Measurements from ENCODE around the gene OXCT2. TPM values are rescaled to one million over a fixed set of nuclear protein-coding genes. Genes with fewer than 3 reads are reported as not detected.
A peak's percentile ranks its signal among the peaks of the same experiment; 100 is the strongest.

Gene OXCT2
- total RNA-seq, 1 experiment from 2014 or later = 2.3 TPM

DNA sequence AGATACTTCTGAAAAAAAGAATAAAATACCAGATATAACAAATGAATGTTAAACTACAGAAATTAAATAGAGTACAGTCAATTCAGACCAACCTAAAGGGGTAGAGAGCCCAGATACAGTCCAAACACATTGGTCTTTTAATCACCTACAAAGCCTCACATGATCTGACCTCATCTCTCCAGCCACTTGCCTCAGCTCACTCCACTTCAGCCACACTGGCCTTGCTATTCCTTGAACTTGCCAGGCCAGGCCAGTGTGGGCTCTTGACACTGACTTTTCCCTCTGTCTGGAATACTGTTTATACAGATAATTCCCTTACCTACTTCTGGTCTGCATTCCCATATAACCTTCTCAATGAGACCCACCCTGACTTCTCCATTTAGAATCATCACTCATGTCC is 49.5 kb downstream of the OXCT2 start (continued):
- TF ChIP-seq, protein P1, sequence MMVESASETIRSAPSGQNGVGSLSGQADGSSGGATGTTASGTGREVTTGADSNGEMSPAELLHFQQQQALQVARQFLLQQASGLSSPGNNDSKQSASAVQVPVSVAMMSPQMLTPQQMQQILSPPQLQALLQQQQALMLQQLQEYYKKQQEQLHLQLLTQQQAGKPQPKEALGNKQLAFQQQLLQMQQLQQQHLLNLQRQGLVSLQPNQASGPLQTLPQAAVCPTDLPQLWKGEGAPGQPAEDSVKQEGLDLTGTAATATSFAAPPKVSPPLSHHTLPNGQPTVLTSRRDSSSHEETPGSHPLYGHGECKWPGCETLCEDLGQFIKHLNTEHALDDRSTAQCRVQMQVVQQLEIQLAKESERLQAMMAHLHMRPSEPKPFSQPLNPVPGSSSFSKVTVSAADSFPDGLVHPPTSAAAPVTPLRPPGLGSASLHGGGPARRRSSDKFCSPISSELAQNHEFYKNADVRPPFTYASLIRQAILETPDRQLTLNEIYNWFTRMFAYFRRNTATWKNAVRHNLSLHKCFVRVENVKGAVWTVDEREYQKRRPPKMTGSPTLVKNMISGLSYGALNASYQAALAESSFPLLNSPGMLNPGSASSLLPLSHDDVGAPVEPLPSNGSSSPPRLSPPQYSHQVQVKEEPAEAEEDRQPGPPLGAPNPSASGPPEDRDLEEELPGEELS (CRISPR knock-in tag; IDR thresholded peaks at IDR 0.05) = no peak
- TF ChIP-seq IRF2 (CRISPR knock-in tag; IDR thresholded peaks at IDR 0.05; ENCODE audit: borderline replicate concordance, low read depth) = no peak

DNA sequence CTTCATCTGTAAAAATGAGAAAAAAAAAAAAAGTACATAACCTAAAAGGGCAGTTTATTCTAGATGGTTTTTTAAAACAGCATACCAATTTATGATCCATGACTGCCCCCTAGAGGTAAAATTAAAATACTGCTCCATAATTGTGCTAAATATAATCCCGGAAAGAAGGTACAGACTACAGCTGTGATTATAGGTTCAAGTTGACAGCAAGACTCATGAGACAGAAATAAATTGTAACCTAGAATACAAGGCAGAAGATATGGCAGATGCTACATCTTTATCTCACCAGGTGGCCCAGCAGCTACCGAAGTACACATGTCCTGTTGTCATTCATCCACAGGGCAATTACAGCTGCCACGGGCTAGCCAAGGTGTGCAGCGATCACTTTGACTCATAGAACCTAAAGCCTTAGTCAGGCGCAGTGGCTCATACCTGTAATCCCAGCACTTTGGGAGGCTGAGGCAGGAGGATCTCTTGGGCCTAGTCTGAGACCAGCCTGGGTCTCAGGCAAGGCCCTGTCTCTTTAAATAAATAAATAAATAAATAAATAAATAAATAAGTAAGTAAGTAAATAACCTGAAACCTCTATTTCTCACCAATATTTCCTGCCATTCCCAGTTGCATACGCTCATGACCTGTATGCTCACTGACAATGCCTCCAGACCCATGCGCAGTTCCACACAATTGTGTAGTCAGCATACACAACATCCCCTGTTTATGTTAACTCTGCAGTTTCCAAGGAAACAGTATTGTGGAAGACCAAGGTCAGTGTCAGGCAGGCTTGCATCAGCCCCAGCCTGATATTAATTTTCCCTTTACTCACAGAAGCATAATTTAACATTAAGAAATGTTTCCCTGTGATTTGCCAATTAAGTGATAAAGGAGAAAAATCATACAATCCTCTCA is 50.8 kb downstream of the OXCT2 start:
- TF ChIP-seq, protein P2, sequence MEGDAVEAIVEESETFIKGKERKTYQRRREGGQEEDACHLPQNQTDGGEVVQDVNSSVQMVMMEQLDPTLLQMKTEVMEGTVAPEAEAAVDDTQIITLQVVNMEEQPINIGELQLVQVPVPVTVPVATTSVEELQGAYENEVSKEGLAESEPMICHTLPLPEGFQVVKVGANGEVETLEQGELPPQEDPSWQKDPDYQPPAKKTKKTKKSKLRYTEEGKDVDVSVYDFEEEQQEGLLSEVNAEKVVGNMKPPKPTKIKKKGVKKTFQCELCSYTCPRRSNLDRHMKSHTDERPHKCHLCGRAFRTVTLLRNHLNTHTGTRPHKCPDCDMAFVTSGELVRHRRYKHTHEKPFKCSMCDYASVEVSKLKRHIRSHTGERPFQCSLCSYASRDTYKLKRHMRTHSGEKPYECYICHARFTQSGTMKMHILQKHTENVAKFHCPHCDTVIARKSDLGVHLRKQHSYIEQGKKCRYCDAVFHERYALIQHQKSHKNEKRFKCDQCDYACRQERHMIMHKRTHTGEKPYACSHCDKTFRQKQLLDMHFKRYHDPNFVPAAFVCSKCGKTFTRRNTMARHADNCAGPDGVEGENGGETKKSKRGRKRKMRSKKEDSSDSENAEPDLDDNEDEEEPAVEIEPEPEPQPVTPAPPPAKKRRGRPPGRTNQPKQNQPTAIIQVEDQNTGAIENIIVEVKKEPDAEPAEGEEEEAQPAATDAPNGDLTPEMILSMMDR (IDR thresholded peaks at IDR 0.05) = peak; percentile 51; the same call in 1 of the 2 replicates
- TF ChIP-seq, protein P3, sequence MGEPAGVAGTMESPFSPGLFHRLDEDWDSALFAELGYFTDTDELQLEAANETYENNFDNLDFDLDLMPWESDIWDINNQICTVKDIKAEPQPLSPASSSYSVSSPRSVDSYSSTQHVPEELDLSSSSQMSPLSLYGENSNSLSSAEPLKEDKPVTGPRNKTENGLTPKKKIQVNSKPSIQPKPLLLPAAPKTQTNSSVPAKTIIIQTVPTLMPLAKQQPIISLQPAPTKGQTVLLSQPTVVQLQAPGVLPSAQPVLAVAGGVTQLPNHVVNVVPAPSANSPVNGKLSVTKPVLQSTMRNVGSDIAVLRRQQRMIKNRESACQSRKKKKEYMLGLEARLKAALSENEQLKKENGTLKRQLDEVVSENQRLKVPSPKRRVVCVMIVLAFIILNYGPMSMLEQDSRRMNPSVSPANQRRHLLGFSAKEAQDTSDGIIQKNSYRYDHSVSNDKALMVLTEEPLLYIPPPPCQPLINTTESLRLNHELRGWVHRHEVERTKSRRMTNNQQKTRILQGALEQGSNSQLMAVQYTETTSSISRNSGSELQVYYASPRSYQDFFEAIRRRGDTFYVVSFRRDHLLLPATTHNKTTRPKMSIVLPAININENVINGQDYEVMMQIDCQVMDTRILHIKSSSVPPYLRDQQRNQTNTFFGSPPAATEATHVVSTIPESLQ (CRISPR knock-in tag; IDR thresholded peaks at IDR 0.05) = no peak
- TF ChIP-seq ELF4 (CRISPR knock-in tag; IDR thresholded peaks at IDR 0.05; ENCODE audit: low read depth) (no peak), NR3C1 (CRISPR knock-in tag; conservative IDR thresholded peaks at IDR 0.05; ENCODE audit: low read depth) (no peak), RORB (CRISPR knock-in tag; IDR thresholded peaks at IDR 0.05) (no peak)
- DNase-seq (ENCODE audit: low spot score) (no peak), ATAC-seq (no peak; the same call in 1 of the 2 replicates)
- Mint-ChIP-seq H3K27me3 (ENCODE audit: low read depth) (peaks cover 94% of the 10 kb centered on the region), H3K4me3 (no peak overlapping the region), H3K36me3 (no peaks in the 10 kb centered on the region), H3K27ac (no peak overlapping the region), H3K4me1 (no peaks in the 10 kb centered on the region), H3K9me3 (no peaks in the 10 kb centered on the region)
- ChIA-PET POLR2A (interaction anchor here (0.5 kb wide), 1 partner anchor 114 kb away, joined by 7 read pairs; no protein-coding TSS in a partner anchor), CTCF (interaction anchor here (0.6 to 3.7 kb wide), 26 partner anchors 8 to 537 kb away, joined by 3 to 35 read pairs (median 4); partner anchors contain the start of genes NT5C1A and PPIE)

Other genes starting within 250 kb of the OXCT2 start
- 269 to 293 TPM (median 271 TPM) in 3 replicates for gene PABPC4, start 194.6 kb downstream of the OXCT2 start, total RNA-seq (2021)
- gene HEYL, start 131.7 kb downstream of the OXCT2 start, total RNA-seq (2021) = 2.3 to 3.6 TPM (median 3.2 TPM) in 3 replicates
- gene NT5C1A, start 99.2 kb downstream of the OXCT2 start, total RNA-seq (2021) = not detected in 3 replicates
- 0.50 to 0.80 TPM (median 0.60 TPM) in 3 replicates for gene HPCAL4, start 79.9 kb downstream of the OXCT2 start, total RNA-seq (2021)
- gene PPIE, start 32.5 kb downstream of the OXCT2 start, total RNA-seq (2021) = 42.5 to 50.7 TPM (median 48.9 TPM) in 3 replicates
- gene BMP8B, start 17.5 kb upstream of the OXCT2 start, total RNA-seq (2021) = 0.74 to 0.92 TPM (median 0.82 TPM) in 3 replicates
- 26.3 to 31.4 TPM (median 27.3 TPM) in 3 replicates for gene TRIT1, start 112.2 kb upstream of the OXCT2 start, total RNA-seq (2021)
- gene MYCL, start 130.6 kb upstream of the OXCT2 start, total RNA-seq (2021) = 31.0 to 32.6 TPM (median 32.2 TPM) in 3 replicates
- gene MFSD2A, start 183.8 kb upstream of the OXCT2 start, total RNA-seq (2021) = 11.5 to 14.0 TPM (median 12.9 TPM) in 3 replicates